Stimulated activated CD8-positive, alpha-beta memory T cell treated with anti-CD3 and anti-CD28 coated beads, Interleukin-12 subunit alpha, Interleukin-12 subunit beta, amount 100 ng/mL, for 1 hour (primary cell): Measurements from ENCODE around the gene DAPK1.
"Not testable (repeated sequence)": the region's sequence is repeated elsewhere in the genome, so short reads cannot be mapped to it uniquely, and the experiment has no call there.

ENCODE experiments used
- DNase-seq: peaks from one replicate; pipeline ENCODE4 v3.0.0-alpha.2; 2020; ENCODE audit warnings: low read depth

DAPK1 gene

DNA sequence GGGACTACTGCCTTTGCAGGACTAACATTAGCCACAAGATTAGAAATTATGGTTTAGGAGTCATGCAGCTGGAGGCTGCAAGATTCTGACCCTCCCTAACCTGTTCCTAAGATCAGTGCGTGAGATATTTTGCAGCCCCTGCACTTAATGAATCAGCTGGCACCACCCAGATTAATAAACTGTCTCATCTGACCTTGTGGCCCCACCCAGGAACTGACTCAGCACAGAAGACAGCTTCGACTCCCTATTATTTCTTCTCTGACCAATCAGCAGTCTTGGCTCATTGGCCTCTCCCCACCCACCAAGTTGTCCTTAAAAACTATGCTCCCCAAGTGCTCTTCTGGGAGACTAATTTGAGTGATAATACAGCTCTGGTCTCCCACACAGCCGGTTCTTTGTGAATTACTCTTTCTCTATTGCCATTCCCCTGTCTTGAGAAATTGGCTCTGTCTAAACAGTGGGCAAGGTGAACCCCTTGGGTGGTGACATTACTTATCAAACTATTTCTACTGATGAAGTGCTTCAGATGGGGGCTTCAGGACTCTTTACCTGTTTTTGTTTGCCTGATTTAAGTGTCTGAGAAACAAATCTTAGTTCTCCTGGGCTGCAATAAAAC is 245.3 kb downstream of the DAPK1 start:
- no peak for DNase-seq

GRCh38 chr9:87744247-87744646 is 246.6 kb downstream of the DAPK1 start:
- DNase-seq: not testable (repeated sequence)

DNA sequence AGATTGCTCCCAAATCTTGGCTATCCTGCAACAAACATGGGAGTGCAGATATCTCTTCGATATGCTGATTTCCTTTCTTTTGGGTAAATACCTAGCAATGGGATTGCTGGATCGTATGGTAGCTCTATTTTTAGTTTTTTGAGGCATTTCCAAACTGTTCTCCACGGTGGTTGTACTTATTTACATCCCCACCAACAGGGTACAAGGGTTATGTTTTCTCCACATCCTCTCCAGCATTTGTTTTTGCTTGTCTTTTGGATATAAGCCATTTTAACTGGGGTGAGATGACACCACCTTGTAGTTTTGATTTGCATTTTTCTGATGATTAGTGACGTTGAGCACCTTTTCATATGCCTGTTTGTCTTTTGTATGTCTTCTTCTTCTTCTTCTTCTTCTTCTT is 248.5 kb downstream of the DAPK1 start:
- no peak for DNase-seq

DNA sequence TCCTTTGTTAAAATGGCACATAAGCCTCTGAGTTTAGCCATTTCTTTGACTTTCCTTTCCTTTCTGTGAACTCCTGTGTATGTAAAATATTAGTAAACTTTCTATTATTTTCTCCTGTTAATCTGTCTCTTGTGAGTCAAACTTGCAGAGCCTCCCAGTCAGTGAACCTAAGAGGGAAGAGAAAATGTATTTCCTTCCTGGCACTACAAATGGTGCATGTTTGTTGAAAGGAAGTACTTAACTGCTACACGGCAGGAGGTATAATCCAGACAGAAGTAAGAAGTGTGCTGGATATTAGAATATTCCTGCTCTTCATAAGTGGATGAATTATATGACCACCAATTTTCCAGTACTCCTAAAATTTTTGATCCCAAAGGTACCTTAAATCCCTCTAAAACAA is 251.2 kb downstream of the DAPK1 start:
- DNase-seq: no peak

DNA sequence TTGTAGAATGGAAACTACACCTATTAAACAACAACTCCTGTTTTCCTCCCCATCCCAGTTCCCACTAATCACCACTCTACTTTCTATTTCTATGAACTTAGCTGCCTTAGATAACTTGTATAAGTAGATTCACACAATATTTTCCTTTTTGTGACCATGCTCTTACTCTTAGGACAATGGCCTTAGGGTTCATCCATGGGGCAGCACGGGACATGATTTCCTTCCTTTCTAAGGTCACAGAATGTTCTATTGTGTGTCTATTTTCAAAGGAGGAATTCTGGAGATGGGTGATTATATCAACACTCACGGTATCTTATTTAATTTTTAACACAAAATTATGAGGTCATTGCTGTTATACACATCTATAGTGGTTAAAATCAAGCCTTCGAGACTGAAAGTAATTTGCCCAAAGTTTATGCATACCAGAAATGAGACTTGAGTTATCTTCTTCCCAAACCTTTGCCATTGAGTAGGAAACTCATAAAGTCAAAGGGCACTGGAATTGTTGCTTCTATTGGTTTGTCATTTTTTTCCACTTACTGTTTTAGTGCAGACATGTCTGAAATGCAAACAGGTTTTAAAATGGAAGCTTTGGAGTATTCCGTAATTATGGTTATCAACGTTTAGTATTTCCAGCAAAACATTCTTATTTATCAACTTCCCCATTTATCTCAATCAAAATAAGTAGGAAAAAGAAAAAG is 251.8 kb downstream of the DAPK1 start:
- DNase-seq: no peak

GRCh38 chr9:87750726-87751125 is 253.1 kb downstream of the DAPK1 start:
- DNase-seq: no peak

DNA sequence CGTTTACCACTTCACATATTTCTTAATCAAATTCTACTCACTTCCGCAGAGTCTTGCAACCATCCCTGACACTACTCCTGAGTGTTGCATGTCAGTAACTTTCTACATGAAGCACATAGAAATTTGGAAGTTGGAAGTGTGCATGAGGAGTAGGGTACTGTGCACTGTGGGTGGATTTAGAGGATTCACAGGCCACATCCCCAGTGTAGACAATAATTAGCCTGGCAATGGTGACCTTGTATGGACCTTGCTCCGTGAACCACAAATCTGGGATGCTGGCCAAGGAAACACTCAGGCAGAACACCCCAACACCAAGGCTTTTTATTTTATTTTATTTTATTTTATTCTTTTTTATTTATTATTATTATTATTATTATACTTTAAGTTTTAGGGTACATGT is 253.8 kb downstream of the DAPK1 start:
- no peak for DNase-seq

GRCh38 chr9:87751868-87752267 is 254.2 kb downstream of the DAPK1 start:
- DNase-seq: no peak

- no peak for DNase-seq
Measured at GRCh38 chr9:87753313-87753712, 255.6 kb downstream of the DAPK1 start.
